ENCODE results near the gene ENOX1. TPM values are rescaled to one million over a fixed set of nuclear protein-coding genes. Genes with fewer than 3 reads are reported as not detected.

Gene ENOX1
- total RNA-seq, 4 donors from 2014 or later, result 3.6 to 18.7 (median 5.7) TPM

- no peak for DNase-seq
- no peaks in the 10 kb centered on the region for H3K36me3 ChIP-seq
- H3K27ac ChIP-seq, result no peak overlapping the region
- no peaks in the 10 kb centered on the region for H3K4me1 ChIP-seq
- TF ChIP-seq CTCF (IDR thresholded peaks at IDR 0.05) (no peak), POLR2A (IDR thresholded peaks at IDR 0.05) (no peak)
- no peaks in the 10 kb centered on the region for H3K27me3 ChIP-seq
- no peaks in the 10 kb centered on the region for H3K9me3 ChIP-seq
- H3K4me3 ChIP-seq, result no peak overlapping the region
- intact Hi-C loops (cut with DNase I; ENCODE audit: low total_unique reads), result no loop called here
Observed at GRCh38 chr13:43205416-43205815, 581.4 kb downstream of the ENOX1 start.

DNA sequence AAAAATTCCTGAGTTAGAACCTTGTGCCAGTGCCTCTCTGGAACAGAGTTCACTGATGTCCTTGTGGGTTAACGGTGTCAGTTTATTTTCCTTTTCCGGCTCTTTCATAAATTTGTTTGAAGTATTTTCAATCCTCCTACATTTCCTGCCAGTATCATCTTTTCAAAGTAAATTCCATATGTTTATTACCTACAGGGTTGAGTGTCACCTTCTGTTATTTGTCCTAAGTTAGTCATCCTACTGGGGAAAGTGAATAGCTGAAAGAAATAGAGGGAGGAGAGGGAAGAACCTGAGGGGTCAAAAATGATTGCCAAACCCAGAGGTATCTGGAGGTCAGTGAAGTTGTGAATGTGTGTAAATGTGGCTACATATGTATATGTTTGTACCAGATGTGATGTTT lies 582.2 kb downstream of the ENOX1 start:
- TF ChIP-seq CTCF (IDR thresholded peaks at IDR 0.05) (no peak), POLR2A (IDR thresholded peaks at IDR 0.05) (no peak)
- no peaks in the 10 kb centered on the region for H3K9me3 ChIP-seq
- H3K4me3 ChIP-seq, result no peak overlapping the region
- H3K27ac ChIP-seq, result no peak overlapping the region
- H3K4me1 ChIP-seq, result no peaks in the 10 kb centered on the region
- DNase-seq, result no peak
- no peaks in the 10 kb centered on the region for H3K36me3 ChIP-seq
- no peaks in the 10 kb centered on the region for H3K27me3 ChIP-seq
- intact Hi-C loops (cut with DNase I; ENCODE audit: low total_unique reads), result no loop called here

DNA sequence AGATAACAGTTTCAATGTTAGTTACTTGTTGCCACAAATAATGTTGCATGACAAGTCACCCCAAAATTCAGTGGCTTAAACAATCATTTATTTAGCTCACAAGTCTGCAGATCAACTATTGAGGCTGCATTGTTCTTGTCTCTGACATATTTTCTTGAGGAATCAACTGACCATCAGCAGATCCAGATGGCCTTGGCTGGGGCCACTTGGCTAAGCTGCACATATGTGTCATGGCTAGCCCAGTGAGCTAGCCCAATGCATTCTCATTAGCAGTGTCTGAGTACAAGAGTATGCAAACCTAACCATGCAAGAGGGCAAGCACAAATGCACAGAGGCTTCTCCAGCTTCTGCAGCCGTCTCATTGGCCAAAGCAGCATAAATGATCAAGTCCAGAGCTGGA lies 583.0 kb downstream of the ENOX1 start:
- intact Hi-C loops (cut with DNase I; ENCODE audit: low total_unique reads), result no loop called here
- no peaks in the 10 kb centered on the region for H3K36me3 ChIP-seq
- no peaks in the 10 kb centered on the region for H3K4me1 ChIP-seq
- no peaks in the 10 kb centered on the region for H3K9me3 ChIP-seq
- H3K27ac ChIP-seq, result no peak overlapping the region
- H3K4me3 ChIP-seq, result no peak overlapping the region
- TF ChIP-seq CTCF (IDR thresholded peaks at IDR 0.05) (no peak), POLR2A (IDR thresholded peaks at IDR 0.05) (no peak)
- no peaks in the 10 kb centered on the region for H3K27me3 ChIP-seq
- no peak for DNase-seq

- H3K36me3 ChIP-seq, result no peaks in the 10 kb centered on the region
- no peak overlapping the region for H3K4me3 ChIP-seq
- no peaks in the 10 kb centered on the region for H3K9me3 ChIP-seq
- no peaks in the 10 kb centered on the region for H3K27me3 ChIP-seq
- no peaks in the 10 kb centered on the region for H3K4me1 ChIP-seq
- H3K27ac ChIP-seq, result no peak overlapping the region
- intact Hi-C loops (cut with DNase I; ENCODE audit: low total_unique reads), result no loop called here
- no peak for DNase-seq
- no peak for TF ChIP-seq CTCF (IDR thresholded peaks at IDR 0.05)
- TF ChIP-seq POLR2A (IDR thresholded peaks at IDR 0.05), result no peak
Observed at GRCh38 chr13:43200736-43201135, 586.0 kb downstream of the ENOX1 start.

DNA sequence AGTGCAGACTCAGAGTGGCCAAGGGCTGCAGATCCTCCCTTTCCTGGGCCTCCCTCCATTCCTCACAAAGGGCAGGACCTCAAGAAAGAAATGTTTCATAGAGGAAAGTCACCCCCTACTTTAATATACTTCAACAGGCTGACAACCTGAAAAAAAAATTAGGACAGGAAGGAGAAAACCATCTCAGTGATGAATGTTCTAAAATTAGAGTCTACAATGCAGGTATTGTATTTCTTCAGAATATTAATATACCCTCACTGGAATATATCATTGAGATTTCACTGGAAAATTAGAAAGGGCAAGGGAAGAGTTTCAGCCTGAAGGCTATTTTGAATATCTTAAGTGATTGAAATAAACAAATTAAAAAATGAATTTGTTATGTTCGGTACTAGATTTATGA lies 586.5 kb downstream of the ENOX1 start:
- no peak overlapping the region for H3K27ac ChIP-seq
- H3K4me1 ChIP-seq, result no peaks in the 10 kb centered on the region
- no peaks in the 10 kb centered on the region for H3K9me3 ChIP-seq
- no peaks in the 10 kb centered on the region for H3K36me3 ChIP-seq
- H3K27me3 ChIP-seq, result no peaks in the 10 kb centered on the region
- TF ChIP-seq CTCF (IDR thresholded peaks at IDR 0.05), result no peak
- TF ChIP-seq POLR2A (IDR thresholded peaks at IDR 0.05), result no peak
- no peak overlapping the region for H3K4me3 ChIP-seq
- no peak for DNase-seq
- intact Hi-C loops (cut with DNase I; ENCODE audit: low total_unique reads), result no loop called here
